K562 (cell line): ENCODE data around the gene ST3GAL3. TPM values are rescaled to one million over a fixed set of nuclear protein-coding genes. Genes with fewer than 3 reads are reported as not detected.

Source experiments
- EP400 ChIP-seq: fragments of 450-650 bp; IDR thresholded peaks from 2 replicates; pipeline ENCODE4 v1.6.1; 2017; ENCODE audit warnings: antibody characterized with exemption, mild to moderate bottlenecking, moderate library complexity
- SMAD1 ChIP-seq: fragments of 150-350 bp; IDR thresholded peaks from 2 replicates; pipeline ENCODE4 v1.6.1; 2014; ENCODE audit warnings: low read length, low read depth; ENCODE audit not compliant: partially characterized antibody
- ZNF586 ChIP-seq: fragments of 450-650 bp; formaldehyde crosslinking; conservative IDR thresholded peaks from 2 replicates; pipeline ENCODE4 v1.4.0; 2020; ENCODE audit warnings: mild to moderate bottlenecking, moderate library complexity
- polyA plus RNA-seq, 8 experiments: library from polyadenylated mRNA; depleted of rRNA in 4 of 8; stranded (reverse) in 5 of 8; unstranded in 3 of 8; fragments of >200 nt; fragmentation: Nextera tagmentation in 2 of 8; fragmentation: Illumina TruSeq in 1 of 8; extraction: Ambion mirVana in 2 of 8; extraction: Trizol in 1 of 8; gene quantifications; 2 replicates each; pipeline versions ENCODE4 v1.2.1 to v1.2.3, GENCODE V29; 2011 to 2014; ENCODE audit warnings: inconsistent platforms in 1 of 8, missing spikeins in 1 of 8
- total RNA-seq, 7 experiments: library from RNA; depleted of rRNA in 6 of 7; stranded (reverse); fragments of >200 nt in 6 of 7; fragmentation: Illumina TruSeq in 2 of 7; extraction: Trizol in 2 of 7; gene quantifications; 2 replicates each; pipeline versions ENCODE4 v1.2.1 to v1.2.3, GENCODE V29; 2011 to 2021; ENCODE audit warnings: low replicate concordance in 1 of 7
- TF ChIP-seq, protein P1 (sequence below), 2 experiments: fragments of 450-650 bp; formaldehyde crosslinking in 1 of 2; IDR thresholded peaks; 2 replicates each; pipeline versions ENCODE4 v1.4.0 to v1.6.1; 2014 to 2020; ENCODE audit warnings: mild to moderate bottlenecking in 2 of 2, borderline replicate concordance in 1 of 2, low read depth in 1 of 2
- TF ChIP-seq, protein P2 (sequence below): sonication (generic); formaldehyde crosslinking; IDR thresholded peaks from 2 replicates; pipeline ENCODE4 v1.8.1; 2023; ENCODE audit warnings: mild to moderate bottlenecking, missing genetic modification reagents
- TF ChIP-seq, protein P3 (sequence below): fragments of 200-800 bp; sonication (Bioruptor generic); IDR thresholded peaks from 2 replicates; pipeline ENCODE4 v1.6.1; 2017; ENCODE audit warnings: missing genetic modification characterization, missing compliant biosample characterization

Gene ST3GAL3
- total and polyA plus RNA-seq, 9 of the 15 experiments (the other 6 are each of a cell fraction or from before 2014, with no cell fraction given), result 1.2 to 18.9 (median 11.0) TPM

DNA sequence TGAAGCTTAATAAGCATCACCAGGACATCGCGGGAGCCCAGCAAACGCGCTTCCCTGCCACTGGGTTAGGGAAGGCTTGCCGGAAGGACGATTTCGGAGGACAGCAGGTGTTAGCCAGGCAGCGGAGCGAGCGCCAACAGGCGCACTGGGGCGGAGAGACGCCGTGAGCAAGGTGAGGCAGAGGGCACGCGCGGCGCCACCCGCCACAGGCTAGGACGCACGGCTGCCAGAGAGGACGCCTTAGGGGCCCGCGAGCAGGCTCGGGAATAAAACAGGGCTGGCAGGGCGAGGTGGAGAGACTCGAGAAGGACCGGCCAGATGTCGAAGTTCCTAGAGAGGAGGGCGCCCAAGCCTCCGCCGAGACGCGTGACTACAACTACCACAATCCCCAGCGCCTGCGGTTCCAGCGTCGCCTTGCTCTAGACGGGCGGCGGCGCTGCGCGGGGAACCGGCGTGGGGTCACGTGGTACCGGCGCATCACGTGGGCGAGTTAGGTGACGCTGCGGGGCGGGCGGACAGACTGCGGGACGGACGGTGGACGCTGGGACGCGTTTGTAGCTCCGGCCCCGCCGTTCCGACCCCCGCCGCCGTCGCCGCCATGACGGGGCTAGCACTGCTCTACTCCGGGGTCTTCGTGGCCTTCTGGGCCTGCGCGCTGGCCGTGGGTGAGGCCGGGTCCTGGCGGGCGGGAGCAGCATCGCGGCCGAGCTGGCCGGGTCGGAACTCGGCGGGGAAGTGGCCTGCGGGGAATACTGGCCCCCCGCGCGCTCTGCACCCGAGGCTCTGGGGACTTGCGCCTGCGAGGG, 267.3 kb downstream of the ST3GAL3 start, which contains the start of gene ATP6V0B (continued):
- TF ChIP-seq, protein P1, sequence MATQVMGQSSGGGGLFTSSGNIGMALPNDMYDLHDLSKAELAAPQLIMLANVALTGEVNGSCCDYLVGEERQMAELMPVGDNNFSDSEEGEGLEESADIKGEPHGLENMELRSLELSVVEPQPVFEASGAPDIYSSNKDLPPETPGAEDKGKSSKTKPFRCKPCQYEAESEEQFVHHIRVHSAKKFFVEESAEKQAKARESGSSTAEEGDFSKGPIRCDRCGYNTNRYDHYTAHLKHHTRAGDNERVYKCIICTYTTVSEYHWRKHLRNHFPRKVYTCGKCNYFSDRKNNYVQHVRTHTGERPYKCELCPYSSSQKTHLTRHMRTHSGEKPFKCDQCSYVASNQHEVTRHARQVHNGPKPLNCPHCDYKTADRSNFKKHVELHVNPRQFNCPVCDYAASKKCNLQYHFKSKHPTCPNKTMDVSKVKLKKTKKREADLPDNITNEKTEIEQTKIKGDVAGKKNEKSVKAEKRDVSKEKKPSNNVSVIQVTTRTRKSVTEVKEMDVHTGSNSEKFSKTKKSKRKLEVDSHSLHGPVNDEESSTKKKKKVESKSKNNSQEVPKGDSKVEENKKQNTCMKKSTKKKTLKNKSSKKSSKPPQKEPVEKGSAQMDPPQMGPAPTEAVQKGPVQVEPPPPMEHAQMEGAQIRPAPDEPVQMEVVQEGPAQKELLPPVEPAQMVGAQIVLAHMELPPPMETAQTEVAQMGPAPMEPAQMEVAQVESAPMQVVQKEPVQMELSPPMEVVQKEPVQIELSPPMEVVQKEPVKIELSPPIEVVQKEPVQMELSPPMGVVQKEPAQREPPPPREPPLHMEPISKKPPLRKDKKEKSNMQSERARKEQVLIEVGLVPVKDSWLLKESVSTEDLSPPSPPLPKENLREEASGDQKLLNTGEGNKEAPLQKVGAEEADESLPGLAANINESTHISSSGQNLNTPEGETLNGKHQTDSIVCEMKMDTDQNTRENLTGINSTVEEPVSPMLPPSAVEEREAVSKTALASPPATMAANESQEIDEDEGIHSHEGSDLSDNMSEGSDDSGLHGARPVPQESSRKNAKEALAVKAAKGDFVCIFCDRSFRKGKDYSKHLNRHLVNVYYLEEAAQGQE (IDR thresholded peaks at IDR 0.05; ENCODE audit: borderline replicate concordance), result peak; percentile 97
- TF ChIP-seq, protein P1 (CRISPR knock-in tag; IDR thresholded peaks at IDR 0.05; ENCODE audit: low read depth), result peak; percentile 72
- TF ChIP-seq ZNF586 (CRISPR knock-in tag), result no peak
- TF ChIP-seq, protein P2, sequence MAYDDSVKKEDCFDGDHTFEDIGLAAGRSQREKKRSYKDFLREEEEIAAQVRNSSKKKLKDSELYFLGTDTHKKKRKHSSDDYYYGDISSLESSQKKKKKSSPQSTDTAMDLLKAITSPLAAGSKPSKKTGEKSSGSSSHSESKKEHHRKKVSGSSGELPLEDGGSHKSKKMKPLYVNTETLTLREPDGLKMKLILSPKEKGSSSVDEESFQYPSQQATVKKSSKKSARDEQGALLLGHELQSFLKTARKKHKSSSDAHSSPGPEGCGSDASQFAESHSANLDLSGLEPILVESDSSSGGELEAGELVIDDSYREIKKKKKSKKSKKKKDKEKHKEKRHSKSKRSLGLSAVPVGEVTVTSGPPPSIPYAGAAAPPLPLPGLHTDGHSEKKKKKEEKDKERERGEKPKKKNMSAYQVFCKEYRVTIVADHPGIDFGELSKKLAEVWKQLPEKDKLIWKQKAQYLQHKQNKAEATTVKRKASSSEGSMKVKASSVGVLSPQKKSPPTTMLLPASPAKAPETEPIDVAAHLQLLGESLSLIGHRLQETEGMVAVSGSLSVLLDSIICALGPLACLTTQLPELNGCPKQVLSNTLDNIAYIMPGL (CRISPR knock-in tag), result peak; percentile 54; the same call in 1 of the 2 replicates
- TF ChIP-seq EP400, result peak; percentile 88; the same call in 1 of the 2 replicates
- TF ChIP-seq, protein P3, sequence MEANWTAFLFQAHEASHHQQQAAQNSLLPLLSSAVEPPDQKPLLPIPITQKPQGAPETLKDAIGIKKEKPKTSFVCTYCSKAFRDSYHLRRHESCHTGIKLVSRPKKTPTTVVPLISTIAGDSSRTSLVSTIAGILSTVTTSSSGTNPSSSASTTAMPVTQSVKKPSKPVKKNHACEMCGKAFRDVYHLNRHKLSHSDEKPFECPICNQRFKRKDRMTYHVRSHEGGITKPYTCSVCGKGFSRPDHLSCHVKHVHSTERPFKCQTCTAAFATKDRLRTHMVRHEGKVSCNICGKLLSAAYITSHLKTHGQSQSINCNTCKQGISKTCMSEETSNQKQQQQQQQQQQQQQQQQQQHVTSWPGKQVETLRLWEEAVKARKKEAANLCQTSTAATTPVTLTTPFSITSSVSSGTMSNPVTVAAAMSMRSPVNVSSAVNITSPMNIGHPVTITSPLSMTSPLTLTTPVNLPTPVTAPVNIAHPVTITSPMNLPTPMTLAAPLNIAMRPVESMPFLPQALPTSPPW (CRISPR knock-in tag), result peak; percentile 77
- no peak for TF ChIP-seq SMAD1
